GM18951 (cell line): ENCODE results near the gene METTL16.

ENCODE experiments used
- POLR2A ChIP-seq: IDR thresholded peaks from 4 replicates; pipeline ENCODE4 v1.6.1; 2011; ENCODE audit warnings: mild to moderate bottlenecking; ENCODE audit not compliant: insufficient read length, insufficient read depth; ENCODE audit errors: extremely low read depth
- in situ Hi-C: fragments of 300-500 bp; cut with MboI; formaldehyde crosslinking; loops from one replicate; pipeline ENCODE4 v1.12.0; 2022; ENCODE audit warnings: low sequenced_read_pairs, mixed read lengths, inconsistent platforms; ENCODE audit not compliant: unreplicated experiment

Gene METTL16

DNA sequence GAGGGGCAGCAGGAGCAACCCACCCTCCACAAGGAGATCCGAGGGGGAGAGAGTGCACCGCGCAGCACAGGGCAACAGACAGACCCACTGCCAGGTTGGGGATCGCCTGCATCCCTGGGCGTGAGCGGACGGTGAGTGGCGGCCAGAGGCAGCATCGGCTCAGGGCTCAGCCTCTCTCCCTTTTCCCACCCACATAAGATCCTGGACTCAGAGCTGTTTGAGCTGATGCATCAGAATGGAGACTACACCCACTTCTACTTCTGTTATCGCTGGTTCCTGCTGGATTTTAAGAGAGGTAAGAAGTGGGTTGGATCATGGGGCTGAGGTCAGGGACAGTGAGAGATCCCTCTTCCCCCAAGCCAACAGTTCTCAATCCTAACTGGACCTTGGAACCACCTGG lies 134.0 kb downstream of the METTL16 start:
- in situ Hi-C loops, result no loop called here

DNA sequence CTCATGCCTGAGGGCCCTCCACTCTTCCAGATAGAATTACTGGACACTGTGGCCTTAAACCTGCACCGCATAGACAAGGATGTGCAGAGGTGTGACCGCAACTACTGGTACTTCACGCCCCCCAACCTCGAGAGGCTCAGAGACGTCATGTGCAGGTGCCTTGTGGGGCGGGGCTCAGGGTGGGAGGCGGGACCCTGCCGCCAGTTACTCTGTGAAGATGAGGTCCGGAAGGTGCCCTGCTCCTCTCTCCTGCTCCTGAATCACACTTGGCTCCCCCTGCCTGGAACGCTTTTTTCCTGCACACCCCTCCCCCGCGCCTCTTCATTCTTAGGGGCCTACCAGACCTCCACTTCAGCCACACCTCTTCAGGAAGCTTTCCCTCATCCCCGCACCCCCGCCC lies 135.6 kb downstream of the METTL16 start:
- no peak for TF ChIP-seq POLR2A
- in situ Hi-C loops, result no loop called here

More for the DNA sequence above, 134.0 kb downstream of the METTL16 start:
- TF ChIP-seq POLR2A, result no peak

DNA sequence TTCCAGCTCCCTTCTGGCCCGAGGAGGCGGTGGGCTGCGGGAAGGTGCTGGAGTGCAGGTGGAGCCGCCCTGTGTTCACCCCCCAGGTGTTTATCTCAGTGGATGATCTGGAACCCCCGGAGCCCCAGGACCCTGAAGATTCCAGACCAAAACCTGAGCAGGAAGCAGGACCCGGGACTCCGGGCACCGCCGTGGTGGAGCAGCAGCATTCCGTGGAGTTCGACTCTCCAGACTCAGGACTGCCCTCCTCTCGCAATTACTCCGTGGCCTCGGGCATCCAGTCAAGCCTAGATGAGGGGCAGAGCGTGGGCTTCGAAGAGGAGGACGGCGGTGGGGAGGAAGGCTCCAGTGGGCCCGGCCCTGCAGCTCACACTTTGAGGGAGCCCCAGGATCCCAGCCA lies 136.3 kb downstream of the METTL16 start:
- no peak for TF ChIP-seq POLR2A
- in situ Hi-C loops, result no loop called here

DNA sequence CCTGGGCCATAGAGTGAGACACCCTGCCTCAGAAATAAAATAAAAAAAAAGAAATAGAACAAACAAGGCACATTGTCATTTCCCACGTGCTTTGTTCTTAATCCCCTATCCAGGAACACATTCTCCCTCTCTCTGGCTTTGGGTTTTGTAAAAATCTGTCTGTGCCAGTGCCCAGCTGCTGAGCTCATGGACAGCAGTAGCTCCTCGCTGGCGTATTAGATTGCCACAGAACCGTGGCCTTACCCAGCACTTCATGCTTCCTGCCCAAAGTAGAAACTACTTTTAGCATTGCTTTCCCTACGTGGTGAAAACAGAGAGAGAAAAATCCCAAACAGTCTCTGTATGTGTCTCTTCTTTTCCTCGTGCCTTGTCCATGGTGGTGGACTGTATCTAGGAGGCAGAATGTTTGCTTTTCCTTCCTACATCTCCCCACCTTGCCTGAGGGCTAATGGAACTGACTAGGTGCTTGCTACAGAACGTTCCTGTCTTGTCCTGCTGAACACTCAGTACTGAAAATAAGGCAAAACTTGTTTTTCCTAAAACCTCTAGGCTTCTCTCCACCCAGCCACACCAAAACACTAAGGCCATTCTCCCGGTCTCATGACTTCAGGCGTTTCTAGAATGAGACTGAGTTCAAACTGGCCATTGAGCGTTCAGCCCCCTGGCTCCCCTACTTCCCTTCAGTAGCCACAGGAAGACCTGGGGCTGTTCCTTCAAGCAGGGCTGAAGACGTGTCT lies 137.0 kb downstream of the METTL16 start:
- no peak for TF ChIP-seq POLR2A

DNA sequence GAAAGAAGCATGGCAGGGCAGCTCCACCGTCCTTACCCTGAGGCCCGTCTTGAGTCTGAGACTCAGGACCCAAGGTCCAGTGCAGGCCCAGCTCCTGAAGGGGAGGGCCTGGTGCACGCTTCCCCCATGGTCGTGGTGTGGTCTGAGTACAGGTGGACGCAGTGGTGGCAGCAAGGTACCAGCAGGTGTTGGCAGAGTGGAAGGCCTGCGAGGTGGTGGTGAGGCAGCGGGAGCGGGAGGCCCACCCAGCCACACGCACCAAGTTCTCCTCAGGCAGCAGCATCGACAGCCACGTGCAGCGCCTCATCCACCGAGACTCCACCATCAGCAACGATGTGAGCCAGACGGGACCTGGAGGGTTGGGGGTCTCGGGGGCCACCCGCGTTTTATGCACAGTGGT lies 138.5 kb downstream of the METTL16 start:
- in situ Hi-C loops, result no loop called here
- TF ChIP-seq POLR2A, result no peak

More for the DNA sequence above, 137.0 kb downstream of the METTL16 start:
- in situ Hi-C loops, result no loop called here

DNA sequence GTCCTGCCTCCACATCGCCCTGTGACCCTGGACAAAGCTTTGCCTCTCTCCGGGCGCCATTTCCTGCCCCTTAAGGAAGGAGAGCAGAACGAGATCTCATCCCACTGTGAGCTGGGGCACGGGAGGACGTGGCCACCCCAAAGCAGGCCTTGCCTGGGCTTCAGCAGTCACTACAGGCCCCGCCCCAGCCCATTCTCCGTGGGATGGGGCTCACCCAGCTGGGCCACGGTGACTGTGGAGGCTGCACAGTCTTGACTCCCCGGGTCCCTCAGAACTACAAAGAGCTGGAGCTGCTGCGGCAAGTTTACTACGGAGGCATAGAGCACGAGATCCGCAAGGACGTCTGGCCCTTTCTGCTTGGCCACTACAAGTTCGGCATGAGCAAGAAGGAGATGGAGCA lies 139.0 kb downstream of the METTL16 start:
- in situ Hi-C loops, result no loop called here

DNA sequence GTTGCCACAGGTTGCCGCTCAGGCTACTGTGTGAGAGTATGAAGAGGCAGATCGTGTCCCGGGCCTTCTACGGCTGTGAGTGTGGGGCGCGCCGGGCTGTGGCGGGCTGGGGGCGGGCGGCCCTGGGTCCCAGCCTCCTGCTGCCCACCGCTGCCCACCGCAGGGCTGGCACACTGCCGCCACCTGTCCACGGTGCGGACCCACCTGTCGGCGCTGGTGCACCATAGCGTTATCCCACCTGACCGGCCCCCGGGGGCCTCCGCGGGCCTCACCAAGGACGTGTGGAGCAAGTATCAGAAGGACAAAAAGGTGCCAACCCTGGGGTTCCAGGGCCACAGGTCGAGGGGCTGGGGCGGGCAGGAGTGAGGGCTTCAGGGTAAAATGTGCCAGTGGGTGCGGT lies 139.5 kb downstream of the METTL16 start:
- in situ Hi-C loops, result no loop called here
- TF ChIP-seq POLR2A, result no peak

More for the DNA sequence above, 139.0 kb downstream of the METTL16 start:
- no peak for TF ChIP-seq POLR2A

DNA sequence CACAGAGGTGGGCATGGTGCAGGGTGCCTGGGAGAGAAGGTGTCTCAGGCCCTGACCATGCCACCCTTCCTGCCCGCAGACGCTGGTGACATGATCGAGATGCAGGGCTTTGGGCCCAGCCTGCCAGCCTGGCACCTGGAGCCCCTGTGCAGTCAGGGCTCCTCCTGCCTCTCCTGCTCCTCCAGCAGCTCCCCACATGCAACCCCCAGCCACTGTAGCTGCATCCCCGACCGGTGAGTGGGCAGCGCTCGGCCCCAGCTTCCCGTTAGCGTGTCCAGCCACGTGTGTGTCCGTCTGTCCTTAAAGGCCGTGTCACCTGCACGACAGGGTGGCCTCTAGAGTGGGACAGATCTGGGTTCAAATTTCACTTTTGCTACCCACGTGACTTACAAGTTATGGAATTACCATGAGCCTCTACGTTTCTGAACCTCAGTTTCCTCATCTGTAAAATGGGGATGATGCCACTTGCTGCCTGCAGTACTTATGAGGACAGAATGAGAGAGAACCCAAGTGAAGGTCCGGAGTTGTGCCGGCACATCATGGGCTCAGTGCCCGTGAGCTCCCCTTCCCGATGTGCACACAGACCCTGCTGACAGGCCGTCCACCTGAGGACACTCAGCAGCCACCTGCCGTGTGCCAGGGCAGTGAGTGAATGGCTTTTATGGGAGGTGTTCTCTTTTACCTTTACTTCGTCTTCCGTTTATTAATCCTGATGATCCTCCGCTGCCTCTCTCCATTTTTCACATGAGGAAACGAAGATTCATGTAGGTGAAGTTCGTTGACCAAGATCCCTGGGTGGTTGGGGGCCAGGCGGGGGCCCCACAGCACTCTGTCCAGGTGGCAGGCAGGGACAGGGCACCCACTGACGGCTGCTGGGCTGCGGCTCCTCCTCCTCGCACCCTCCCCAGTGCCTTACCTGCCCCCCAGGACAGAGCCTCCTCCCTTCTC lies 140.2 kb downstream of the METTL16 start:
- in situ Hi-C loops, result no loop called here
- TF ChIP-seq POLR2A, result no peak

DNA sequence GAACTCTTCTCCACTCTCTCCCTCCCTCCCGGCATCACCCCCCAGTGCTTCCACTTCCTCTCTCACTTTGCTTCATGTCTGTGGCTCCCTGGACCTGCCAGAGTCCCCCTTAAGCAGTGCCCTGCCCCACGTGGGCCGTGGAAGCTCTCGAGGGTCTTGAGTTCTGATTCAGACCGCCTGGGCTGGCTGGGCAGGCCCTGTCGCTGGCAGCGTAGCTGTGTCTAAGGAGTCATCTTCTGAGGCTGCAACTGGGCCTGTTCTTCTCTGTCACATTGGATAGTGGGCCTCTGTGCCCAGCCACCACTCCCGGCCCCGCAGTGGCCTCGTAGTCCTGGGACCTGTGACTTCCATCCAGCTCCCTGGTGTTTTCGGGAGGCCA lies 141.5 kb downstream of the METTL16 start:
- in situ Hi-C loops, result no loop called here
- no peak for TF ChIP-seq POLR2A

DNA sequence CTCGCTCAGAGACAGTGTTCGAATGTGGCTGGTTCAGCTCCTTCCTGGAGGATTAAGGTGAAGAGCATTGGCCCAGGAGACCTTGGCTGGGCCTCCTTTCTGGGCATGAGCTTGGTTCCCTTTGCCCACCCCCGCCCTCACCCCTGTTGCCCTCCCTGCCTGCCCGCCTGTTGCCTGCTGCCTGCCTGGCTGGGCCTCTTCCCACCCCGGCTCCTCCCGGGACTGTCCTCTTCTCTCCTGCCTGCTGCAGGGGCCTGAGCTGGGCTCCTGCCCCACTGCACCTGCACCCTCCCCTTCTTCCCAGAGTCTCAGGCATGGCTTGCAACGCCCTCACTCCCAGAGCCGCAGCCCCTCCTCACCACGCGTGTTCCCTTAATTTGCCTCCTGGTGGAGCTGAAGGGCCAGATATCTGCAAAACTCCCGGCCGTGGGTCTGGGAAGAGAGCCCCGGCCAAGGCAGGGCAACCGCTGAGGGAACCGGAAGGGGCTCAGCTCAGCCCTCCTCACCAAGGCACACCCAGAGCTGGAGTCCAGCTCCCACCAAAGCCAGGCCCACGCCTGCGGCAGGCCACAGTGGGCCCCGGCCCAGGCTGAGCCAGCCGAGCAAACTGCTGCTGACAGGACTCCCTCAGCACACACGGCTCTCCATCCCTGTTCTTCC lies 142.0 kb downstream of the METTL16 start:
- TF ChIP-seq POLR2A, result no peak
- in situ Hi-C loops, result no loop called here

DNA sequence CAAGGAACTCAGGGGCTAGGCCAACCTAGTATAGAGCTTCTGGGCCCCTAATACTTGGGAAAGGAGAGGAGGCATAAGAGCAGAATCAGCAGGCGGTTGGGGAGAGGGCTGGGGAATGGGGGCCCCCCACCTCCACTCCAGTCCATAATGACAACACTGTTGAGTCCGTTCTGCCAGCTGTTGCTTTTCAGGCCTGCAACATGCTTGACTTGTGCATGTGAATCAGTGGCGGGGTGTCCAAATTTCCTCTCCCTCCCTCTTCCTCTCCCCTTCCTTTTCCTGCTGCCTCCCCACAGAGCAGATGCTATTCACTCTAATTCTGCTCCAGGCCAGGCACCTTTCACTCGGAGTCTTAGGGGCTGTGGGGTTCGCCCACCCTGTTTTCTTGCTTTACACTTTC lies 142.6 kb downstream of the METTL16 start:
- TF ChIP-seq POLR2A, result no peak
- in situ Hi-C loops, result no loop called here

DNA sequence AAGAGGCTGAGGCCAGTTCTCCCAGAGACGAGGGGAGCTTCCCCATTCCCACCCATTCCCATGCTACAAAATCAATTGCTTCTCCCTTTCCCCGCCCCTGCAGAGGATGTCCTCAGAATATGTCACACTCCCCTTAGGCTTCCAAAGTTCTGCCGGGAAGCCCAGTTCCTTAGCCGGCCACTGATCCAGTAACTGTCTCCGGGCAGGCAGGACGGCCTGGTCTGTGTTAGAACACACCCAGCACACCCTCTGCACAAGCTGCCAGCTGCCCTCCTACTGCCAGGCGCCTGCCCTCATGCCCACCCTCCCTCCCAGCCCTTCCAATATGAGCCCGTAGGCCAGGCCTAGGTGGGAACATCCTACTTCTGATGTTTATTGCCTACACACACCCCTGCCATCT lies 143.3 kb downstream of the METTL16 start:
- no peak for TF ChIP-seq POLR2A
- in situ Hi-C loops, result no loop called here

DNA sequence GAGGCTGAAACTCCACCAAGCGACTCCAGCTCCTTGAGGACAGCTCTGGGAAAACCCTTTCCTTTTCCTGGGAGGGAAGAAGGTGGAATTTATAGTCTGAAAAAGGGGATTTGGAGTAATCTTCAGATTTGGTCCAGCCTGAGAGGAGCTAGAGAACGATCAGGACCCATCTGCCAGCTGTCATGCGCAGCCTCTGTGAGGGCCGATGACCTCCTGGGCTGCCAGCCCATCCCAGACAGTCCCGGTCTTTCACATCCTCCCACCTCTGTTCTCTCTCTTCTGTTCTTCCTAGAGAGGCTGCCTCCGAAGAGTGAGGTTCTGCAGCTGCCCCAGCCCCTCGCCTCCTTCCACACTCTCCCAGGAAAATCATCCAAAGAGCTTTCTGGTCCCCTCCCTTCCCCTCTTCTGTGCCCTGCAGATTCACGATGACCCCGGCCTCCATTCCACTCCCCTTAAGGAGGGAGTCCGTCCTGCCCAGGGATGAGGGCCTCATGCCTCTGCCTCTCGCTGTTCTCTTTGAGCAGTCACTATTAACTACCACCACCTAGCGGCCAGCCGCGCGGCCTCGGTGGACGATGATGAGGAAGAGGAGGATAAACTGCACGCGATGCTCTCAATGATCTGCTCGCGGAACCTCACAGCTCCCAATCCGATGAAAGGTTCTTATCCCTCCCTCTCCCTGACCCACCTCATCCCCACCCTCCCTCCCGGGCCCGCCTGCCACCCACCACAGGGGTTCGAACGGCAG lies 144.8 kb downstream of the METTL16 start:
- no peak for TF ChIP-seq POLR2A
- in situ Hi-C loops, result no loop called here
